Activated CD8-positive, alpha-beta memory T cell treated with anti-CD3 and anti-CD28 coated beads, Interleukin-2, amount 50 U/mL, for 24 hours (primary cell): ENCODE measurements around the gene SGF29.
"Not testable (repeated sequence)": the region's sequence is repeated elsewhere in the genome, so short reads cannot be mapped to it uniquely, and the experiment has no call there.

ENCODE experiments used
- DNase-seq: peaks from one replicate; pipeline ENCODE4 v3.0.0-alpha.2; 2020; ENCODE audit errors: extremely low read depth

The SGF29 gene

DNA sequence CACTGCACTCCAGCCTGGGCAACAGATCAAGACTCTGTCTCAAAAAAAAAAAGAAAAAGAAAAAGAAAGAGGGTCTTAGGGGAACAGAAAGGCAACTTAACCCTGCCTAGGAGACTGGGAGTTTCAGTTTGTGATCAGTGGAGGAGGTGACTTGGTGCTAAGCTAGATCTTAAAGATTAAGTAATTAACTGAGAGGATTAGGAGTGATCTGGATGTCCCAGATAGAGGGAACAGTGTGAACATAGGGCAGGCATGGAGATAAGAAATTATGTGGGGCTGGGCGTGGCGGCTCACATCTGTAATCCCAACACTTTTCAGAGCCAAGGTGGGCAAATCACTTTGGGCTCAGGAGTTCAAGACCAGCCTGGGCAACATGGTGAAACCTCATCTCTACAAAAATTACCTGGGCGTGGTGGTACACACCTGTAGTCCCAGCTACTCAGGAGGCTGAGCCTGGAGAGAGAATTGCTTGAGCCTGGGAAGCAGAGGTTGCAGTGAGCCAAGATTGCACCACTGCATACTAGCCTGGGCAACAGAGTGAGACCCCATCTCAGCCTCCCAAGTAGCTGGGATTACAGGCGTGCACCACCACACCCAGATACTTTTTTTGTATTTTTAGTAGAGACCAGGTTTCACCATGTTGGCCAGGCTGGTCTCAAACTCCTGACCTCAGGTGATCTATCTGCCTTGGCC is 12.7 kb downstream of the SGF29 start:
- DNase-seq, result not testable (repeated sequence)

DNA sequence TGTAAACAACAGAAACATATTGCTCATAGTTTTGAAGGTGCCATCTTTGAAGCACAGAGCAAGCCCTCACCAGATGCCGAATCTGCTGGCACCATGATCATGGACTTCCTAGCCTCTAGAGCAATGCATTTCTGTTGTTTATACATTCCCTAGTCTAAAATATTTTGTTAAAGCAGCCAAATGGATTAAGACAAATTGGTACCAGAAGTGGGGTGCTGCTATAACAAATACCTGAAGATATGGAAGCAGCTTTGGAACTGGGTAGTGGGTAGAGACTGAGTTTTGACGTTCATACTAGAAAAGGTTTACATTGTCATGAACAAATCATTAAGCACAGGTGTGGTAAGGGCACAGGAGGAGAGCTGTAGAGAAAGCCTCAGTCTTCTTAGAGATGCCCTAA is 13.6 kb downstream of the SGF29 start:
- no peak for DNase-seq

- no peak for DNase-seq
Measured at GRCh38 chr16:28569021-28569420, 15.3 kb downstream of the SGF29 start.

DNA sequence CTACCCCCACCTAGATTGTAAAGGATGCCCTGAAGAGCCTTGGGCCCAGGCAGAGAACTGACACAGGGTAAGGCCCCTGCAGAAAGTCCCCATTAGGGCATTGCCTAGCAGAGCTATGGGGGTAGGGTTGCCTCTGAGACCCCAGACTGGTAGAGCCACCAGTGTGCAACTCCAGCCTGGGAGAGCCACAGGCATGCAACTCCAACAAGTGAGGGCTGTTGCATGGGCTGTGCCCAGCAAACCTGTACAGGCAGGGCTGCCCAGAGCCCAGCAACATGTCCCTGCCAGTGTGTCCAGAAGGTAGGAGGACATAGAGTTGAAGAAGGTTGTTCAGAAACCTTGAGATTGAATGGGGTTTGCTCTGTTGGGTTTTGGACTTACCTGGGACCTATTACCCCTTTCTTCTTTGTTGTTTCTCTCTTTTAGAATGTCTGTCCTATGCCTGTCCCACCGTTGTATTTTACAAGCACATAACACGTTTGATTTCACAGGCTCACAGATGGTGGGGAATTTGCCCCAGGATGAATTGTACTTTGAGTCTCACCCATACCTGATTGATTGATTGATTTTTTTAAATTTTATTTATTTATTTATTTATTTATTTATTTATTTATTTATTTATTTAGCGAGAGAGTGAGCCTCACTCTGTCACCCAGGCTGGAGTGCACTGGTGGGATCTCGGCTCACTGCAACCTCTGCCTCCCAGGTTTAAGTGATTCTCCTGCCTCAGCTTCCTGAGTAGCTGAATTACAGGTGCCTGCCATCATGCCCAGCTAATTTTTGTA is 16.4 kb downstream of the SGF29 start:
- no peak for DNase-seq

- no peak for DNase-seq
Measured at GRCh38 chr16:28572696-28573510, 19.2 kb downstream of the SGF29 start.

- no peak for DNase-seq
Measured at GRCh38 chr16:28573738-28574718, 20.3 kb downstream of the SGF29 start.

GRCh38 chr16:28574925-28575324 is 21.2 kb downstream of the SGF29 start:
- no peak for DNase-seq

DNA sequence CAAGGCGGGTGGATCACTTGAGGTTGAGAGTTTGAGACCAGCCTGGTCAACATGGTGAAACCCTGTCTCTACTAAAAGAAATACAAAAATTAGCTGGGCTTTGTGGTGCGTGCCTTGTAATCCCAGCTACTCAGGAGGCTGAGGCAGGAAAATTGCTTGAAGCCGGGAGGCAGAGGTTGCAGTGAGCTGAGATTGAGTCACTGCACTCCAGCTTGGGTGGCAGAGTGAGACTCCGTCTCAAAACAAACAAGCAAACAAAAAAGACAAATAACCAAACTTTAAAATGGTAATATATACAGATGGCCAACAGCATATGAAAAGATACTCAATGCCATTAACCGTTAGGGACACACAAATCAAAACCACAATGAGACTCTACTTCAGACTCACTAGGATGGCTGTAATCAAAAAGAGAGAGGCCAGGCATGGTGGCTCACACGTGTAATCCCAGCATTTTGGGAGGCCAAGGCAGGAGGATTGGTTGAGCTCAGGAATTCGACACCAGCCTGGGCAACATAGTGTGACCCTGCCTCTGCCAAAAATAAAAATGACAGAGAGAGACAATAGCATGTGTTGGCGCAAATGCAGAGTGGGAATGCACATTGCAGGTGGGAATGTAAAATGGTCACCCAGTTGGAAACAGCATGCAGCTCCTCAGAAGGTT is 21.9 kb downstream of the SGF29 start:
- no peak for DNase-seq

DNA sequence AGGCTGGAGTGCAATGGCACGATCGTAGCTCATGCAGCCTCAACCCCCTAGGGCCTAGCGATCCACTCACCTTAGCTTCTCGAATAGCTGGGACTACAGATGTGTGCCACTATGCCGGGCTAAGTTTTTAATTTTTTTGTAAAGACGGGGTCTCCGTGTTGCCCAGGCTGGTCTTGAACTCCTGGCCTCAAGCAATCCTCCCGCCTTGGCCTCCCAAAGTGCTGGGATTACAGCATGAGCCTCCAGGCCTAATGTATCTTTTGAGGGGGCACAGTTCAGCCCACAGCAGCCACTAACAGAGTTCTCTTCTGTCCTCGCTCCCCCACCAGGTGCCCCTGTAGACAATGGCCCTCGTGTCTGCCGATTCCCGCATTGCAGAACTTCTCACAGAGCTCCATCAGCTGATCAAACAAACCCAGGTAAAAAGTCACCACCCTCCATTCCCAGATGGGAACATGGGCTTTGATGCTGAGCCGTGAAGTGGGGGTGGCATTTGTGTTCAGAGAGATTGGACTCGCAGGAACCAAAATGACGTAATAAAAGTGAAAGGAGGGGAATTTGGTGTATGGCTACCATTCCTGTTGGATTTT is 27.1 kb downstream of the SGF29 start:
- no peak for DNase-seq

GRCh38 chr16:28585674-28586073 is 32.0 kb downstream of the SGF29 start:
- no peak for DNase-seq

GRCh38 chr16:28586466-28586865 is 32.7 kb downstream of the SGF29 start:
- no peak for DNase-seq

GRCh38 chr16:28587386-28587785 is 33.7 kb downstream of the SGF29 start:
- DNase-seq, result no peak

DNA sequence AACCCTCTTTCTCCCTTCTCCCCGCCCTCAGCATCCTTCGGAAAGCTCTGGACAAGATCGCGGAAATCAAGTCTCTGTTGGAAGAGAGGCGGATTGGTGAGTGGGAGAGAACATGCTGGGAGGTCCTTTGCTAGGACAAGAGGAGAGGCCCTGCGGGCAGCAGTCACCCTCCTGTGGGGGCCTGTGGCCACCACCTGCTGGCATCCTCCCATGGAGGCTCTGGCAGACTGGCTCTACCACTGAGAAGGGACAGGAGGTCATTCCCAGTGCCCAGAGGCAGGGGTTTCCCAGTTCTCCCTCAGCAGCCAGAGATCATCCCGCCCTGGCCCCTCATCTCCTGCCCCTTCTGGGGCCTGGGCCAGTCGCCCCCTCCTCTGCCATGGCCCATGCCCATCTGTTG is 35.3 kb downstream of the SGF29 start:
- no peak for DNase-seq

DNA sequence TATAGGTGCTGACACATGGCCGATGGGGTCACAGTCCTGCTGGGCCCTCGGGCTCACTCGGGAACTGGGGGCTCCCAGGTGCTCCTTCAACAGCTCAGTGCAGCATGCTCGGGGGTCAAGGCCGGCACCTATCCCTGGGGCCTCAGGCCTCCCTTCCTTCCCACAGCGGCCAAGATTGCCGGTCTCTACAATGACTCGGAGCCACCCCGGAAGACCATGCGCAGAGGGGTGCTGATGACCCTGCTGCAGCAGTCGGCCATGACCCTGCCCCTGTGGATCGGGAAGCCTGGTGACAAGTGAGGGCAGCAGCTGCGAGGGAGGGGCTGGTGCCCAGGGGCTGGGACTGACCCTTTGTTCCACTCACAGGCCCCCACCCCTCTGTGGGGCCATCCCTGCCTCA is 36.2 kb downstream of the SGF29 start:
- DNase-seq, result no peak

GRCh38 chr16:28590384-28591340 is 36.9 kb downstream of the SGF29 start:
- DNase-seq, result no peak

DNA sequence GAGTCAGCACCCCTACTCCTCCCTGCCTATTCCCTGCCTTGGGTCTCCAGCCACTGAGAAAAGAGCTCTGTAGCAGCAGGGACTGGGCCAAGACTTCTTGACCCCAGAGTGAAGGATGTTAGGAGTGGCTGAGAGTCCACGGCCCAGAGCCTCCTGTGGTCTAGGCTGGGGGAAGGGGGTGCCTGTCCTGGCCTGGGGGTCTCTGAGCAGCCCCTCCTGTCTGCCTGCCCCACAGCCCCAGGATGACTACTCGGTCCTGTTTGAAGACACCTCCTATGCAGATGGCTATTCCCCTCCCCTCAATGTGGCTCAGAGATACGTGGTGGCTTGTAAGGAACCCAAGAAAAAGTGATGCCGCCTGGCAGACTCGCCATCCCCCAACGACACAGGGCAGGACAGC is 37.6 kb downstream of the SGF29 start:
- no peak for DNase-seq

GRCh38 chr16:28592511-28592910 is 38.8 kb downstream of the SGF29 start:
- DNase-seq, result no peak

DNA sequence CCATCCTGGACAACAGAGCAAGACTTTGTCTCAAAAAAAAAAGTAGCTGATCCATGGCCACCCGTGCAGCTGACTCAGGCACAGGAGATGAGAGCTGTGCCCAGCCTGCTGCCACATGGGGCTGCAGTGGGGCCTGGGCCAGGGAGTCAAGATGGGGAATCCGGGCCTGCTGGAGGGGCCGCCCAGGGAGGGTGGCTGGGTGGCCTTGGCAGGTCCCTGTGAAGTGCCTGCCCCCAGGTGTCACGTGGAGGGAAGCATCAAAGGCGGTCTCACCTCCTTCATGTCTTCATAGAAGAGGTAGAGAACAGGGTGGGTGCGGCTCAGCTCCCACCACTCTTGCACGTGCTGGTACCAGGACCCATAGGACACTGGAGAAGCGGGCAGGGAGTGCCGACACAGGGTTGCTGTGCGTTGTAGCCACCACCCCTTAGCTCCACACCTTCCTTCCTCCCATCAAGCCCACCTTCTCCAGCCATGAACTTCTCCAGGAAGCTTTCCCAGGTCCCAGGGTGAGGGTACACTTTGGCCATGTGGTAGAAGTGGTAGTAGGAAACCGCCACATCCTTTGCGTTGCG is 39.3 kb downstream of the SGF29 start:
- no peak for DNase-seq

DNA sequence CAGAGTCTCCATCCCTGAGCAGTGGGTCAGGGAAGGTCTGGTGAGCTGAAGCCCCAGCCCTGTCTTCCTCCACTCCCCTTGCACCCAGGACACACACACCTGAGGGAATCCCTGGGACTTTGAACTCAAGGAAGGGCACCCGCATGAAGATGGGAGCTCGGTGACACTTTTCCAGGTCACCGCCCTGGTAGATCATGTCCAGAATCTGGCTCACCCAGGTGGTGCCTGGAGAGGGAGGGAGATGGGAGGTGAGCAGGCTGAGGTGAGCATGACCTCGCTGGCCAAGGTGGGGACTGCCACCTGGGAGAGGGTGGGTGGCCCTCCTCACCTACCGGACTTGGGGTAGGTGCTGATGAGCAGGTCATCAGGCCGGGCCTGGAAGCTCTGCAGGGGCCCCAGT is 41.7 kb downstream of the SGF29 start:
- DNase-seq, result not testable (repeated sequence)
